Measurements from ENCODE around the gene CDH23.

- TF ChIP-seq CTCF (IDR thresholded peaks at IDR 0.05) (no peak), POLR2A (IDR thresholded peaks at IDR 0.05) (no peak)
Observed at GRCh38 chr10:71811351-71811750, 414.6 kb downstream of the CDH23 start.

Data from adrenal gland (tissue), 5 donors.